Measurements from ENCODE around the gene KRTAP19-8. TPM values are rescaled to one million over a fixed set of nuclear protein-coding genes. Genes with fewer than 3 reads are reported as not detected.

Gene KRTAP19-8
- polyA plus RNA-seq, 1 of the 3 experiments (the other 2 are of a cell fraction), result not detected

GRCh38 chr21:31008355-31008754 lies 29.9 kb downstream of the KRTAP19-8 start:
- Histone ChIP-seq H3K27me3 (ENCODE audit: insufficient read depth) (peaks cover 17% of the 10 kb centered on the region), H3K4me1 (ENCODE audit: control insufficient read depth in 1 of 2, insufficient read depth in 2 of 2, low read depth in 1 of 2, low read length in 1 of 2) (no peaks in the 10 kb centered on the region), H3K9me3 (no peaks in the 10 kb centered on the region), H2AFZ (ENCODE audit: low read depth) (no peak overlapping the region), H3K4me3 (ENCODE audit: low read depth in 2 of 2, low read length in 1 of 2) (no peak overlapping the region), H3K9ac (no peak overlapping the region), H3K4me2 (no peak overlapping the region), H3F3A (replicated peaks; ENCODE audit: insufficient read depth) (no peaks in the 10 kb centered on the region), H3K36me3 (replicated peaks in 1 of 2; ENCODE audit: control insufficient read depth in 1 of 2, insufficient read depth in 2 of 2, low read length in 1 of 2) (no peaks in the 10 kb centered on the region), H3K9me2 (no peaks in the 10 kb centered on the region), H3K79me2 (ENCODE audit: insufficient read depth) (no peaks in the 10 kb centered on the region), H3K27ac (ENCODE audit: low read depth in 2 of 2, low read length in 1 of 2) (no peak overlapping the region), H4K20me1 (ENCODE audit: insufficient read depth) (no peaks in the 10 kb centered on the region)
- CTCF ChIA-PET, result no interaction called here
- WGBS (ENCODE audit: low lambda C conversion rate), result 0% methylated on average over 1 of the region's 1 CpG
- TF ChIP-seq REST (IDR thresholded peaks at IDR 0.05; ENCODE audit: low read depth, low read length), result no peak
- no peak for TF ChIP-seq FOXJ3 (CRISPR knock-in tag; IDR thresholded peaks at IDR 0.05)
- TF ChIP-seq PBX3 (IDR thresholded peaks at IDR 0.05), result no peak
- TF ChIP-seq, protein P1, sequence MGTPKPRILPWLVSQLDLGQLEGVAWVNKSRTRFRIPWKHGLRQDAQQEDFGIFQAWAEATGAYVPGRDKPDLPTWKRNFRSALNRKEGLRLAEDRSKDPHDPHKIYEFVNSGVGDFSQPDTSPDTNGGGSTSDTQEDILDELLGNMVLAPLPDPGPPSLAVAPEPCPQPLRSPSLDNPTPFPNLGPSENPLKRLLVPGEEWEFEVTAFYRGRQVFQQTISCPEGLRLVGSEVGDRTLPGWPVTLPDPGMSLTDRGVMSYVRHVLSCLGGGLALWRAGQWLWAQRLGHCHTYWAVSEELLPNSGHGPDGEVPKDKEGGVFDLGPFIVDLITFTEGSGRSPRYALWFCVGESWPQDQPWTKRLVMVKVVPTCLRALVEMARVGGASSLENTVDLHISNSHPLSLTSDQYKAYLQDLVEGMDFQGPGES (IDR thresholded peaks at IDR 0.05; ENCODE audit: low read depth, low read length), result no peak
- no peak for TF ChIP-seq USF1 (IDR thresholded peaks at IDR 0.05; ENCODE audit: borderline replicate concordance, low read depth)
- TF ChIP-seq ELF1 (IDR thresholded peaks at IDR 0.05), result no peak
- no peak for TF ChIP-seq JUND (IDR thresholded peaks at IDR 0.05)
- TF ChIP-seq EZH2phosphoT487 (IDR thresholded peaks at IDR 0.05; ENCODE audit: borderline replicate concordance, low read depth), result no peak
- TF ChIP-seq POLR2AphosphoS5 (IDR thresholded peaks at IDR 0.05; ENCODE audit: low read depth, low read length), result no peak
- TF ChIP-seq RCOR1 (IDR thresholded peaks at IDR 0.05; ENCODE audit: low read length), result no peak
- TF ChIP-seq NFIC (IDR thresholded peaks at IDR 0.05; ENCODE audit: borderline replicate concordance), result no peak
- no peak for TF ChIP-seq TCF12 (IDR thresholded peaks at IDR 0.05)
- TF ChIP-seq CHD2 (IDR thresholded peaks at IDR 0.05; ENCODE audit: low read length, partially characterized antibody), result no peak
- no peak for TF ChIP-seq RFX5 (IDR thresholded peaks at IDR 0.05; ENCODE audit: low read length)
- POLR2A ChIA-PET, result no interaction called here
- no peak for DNase-seq

Measured in SK-N-SH (cell line).